Measurements from ENCODE around the gene MAML3.

MAML3 gene

DNA sequence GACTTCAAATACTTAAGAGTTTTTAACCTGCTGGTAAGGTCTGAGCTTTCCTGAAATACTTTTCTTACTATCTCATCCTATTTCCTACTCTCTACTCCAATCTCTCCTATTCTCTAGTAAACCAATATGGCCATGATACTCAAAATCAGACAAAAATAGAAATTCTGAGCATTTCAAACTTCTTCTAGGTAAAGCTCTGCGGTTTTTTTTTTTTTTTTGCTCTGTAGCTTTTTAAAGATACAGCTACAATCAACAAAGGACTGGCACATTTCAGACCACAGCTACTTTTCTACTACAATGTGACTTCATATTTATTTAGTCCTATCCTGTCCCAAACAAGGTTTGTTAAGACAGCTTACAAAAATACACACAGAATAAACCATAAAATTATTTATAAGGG lies 31.1 kb downstream of the MAML3 start:
- no peak for DNase-seq

DNA sequence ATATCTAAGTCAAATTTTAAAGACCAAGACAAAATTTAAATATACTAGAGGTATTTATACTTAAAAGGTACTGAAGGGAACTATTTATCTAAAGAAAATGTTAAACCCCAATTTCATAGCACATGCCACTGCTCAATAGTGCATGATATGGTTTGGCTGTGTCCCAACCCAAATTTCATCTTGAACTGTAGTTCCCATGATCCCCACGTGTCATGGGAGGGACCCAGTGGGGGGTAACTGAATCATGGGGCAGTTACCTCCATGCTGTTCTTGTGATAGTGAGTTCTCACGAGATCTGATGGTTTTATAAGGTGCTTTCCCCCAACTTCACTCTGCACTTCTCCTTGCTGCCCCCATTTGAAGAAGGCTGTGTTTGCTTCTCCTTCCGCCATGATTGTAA lies 32.3 kb downstream of the MAML3 start:
- no peak for DNase-seq

GRCh38 chr4:140118931-140119640 lies 34.9 kb downstream of the MAML3 start:
- DNase-seq = no peak

DNA sequence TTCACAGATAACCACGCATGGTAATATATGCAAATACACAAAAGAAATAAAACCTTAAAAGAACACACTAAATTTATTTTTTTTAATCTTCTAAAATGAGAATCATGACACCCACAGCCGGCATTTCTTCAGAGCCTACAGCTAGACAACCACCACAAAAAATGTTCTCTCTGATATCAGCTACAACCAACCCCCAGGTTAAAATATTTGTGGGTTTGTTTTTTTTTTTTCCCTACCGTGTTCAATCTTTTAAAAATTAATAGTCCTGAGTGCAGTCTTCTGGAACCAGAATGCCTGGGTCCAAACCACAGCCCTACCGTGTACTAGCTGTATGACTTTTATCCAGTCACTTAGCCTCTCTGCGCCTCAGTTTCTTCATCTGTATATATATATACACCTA lies 36.0 kb downstream of the MAML3 start:
- DNase-seq = no peak

- no peak for DNase-seq
Observed at GRCh38 chr4:140116442-140117104, 37.4 kb downstream of the MAML3 start.

DNA sequence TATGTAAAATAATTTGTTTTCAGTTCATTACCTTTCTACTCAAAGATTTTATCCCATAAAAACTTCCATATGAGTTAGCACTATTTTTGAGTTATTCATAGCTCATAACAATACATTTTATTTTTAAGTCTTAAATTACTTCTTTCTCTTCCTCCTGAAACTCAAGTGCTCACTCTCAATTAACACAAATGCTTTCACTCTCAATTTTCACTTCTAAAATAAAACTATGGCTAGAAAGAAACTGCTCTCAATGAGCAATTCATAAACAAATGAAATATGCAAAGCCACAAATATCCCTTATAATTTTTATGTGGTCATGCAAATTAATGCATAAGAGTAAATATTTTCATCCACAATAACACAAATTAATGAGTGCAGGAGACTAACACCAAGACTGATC lies 38.8 kb downstream of the MAML3 start:
- DNase-seq = no peak

DNA sequence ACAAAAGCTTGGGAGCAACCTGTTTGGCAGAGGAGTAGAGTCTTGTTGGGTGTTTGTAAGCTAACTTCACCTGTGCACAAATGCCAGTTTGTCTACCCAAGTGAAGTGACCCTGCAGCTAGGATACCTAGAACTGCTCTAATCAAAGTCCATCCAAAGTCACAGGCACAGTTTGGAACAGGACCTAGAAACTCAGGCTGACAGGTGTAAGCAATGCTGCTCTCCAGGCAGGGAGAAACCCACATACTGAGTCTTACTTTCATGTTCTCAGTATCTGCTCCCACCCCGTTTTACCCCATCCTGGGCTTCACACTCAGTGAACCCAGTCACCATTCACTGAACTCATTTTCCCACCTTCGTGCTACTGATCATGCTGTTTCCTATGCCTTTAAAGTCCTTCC lies 40.3 kb downstream of the MAML3 start:
- DNase-seq = no peak

DNA sequence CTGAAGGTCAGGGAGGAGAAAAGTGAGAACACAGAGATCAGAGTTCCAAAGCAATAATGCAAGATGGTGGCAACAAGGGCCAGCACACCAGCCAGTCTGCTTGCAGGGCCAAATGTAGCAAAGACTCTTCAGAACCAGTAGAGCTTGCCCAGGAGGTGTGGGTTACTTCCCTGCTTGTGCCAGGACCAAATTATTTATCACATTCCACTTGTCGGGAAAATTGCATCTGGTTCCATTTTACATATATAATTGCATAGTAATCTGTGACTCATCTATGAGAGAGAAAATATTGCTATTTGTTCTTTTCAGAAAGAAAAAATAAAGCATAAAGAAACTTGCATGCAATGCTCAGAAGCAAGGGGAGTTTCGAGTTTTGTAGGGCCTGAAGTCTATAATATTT lies 41.4 kb downstream of the MAML3 start:
- DNase-seq = no peak

GRCh38 chr4:140111256-140111655 lies 42.7 kb downstream of the MAML3 start:
- DNase-seq = no peak

GRCh38 chr4:140110542-140111215 lies 43.3 kb downstream of the MAML3 start:
- DNase-seq = no peak

DNA sequence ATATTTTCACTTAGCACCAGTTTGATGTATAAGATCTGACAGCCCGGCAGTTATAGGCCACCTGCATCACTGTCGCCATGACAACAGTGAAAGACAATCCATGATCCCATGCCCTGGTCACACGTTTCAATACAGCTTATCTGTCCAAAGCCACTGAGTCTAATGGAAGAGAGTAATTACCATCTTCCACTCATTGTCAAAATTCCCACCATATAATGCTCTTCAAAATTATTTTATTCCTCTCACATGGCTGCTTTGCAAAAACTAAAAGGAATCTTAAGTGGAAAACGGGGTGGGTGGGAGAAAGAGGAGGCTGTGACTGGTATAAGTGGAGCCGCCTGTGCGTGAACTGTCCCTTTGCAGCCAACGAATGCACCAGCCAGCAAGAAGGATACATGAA lies 44.2 kb downstream of the MAML3 start:
- DNase-seq = no peak

GRCh38 chr4:140109292-140109691 lies 44.7 kb downstream of the MAML3 start:
- DNase-seq = no peak

DNA sequence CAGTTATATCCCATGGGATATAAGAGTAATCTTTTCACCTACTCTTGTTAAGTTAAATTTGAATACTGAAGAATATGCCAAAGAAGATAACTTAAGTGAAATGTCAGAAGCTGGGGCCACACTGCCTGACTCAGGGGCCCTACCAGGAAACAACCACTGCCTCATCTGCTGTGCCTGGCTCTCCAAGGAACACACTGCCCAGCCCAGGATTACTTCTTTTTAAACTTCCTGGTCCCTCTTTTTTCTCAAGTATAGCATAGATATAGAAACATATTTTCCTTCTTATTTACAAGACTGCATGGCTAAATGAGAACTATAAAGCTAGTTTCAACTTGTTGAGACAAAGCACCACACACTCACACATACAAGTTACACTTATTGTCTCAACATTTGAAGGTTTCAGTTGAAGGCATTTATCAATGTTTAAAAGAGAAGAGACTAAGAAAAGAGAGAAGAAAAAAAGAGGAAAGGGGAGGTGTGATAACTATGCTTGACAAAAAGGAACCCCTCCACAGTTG lies 45.2 kb downstream of the MAML3 start:
- DNase-seq = no peak

DNA sequence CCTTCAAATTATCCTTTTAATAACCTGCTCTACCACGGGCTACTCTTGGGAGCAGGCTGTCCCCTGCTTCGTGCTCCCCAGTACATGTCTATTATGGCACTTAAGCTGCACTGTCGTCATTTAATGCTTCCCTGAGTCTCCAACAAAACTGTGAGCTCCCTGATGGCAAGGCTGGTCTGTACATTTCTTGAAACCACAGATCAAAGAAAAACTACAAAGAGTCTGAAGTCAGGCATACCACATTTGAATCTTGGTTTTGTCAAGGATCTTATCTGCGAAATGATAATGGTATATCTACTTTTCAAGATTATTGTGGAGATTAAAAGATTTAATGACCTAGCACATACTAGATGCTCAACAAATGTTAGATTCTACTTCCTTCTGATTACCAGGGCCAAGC lies 45.7 kb downstream of the MAML3 start:
- no peak for DNase-seq

GRCh38 chr4:140106289-140106844 lies 47.6 kb downstream of the MAML3 start:
- DNase-seq = no peak

DNA sequence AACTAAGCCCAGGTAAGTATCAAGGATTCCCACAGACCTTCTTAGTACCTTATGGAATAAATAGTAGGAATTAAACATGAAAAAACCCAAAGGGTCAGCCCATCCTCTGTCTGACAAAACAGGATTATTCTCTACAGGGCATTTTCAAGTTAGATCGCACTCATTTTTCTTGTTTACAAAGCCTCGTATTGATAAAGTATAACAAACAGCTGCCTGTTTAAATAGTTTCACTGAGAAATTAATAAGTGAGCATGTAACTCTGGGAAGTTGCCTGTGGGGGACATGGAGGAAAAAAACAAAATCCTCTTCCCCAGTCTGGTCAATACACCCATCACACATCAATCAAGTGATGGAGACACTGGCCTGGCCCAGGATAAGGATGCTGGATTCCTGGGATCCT lies 48.5 kb downstream of the MAML3 start:
- DNase-seq = no peak

- DNase-seq = no peak
Observed at GRCh38 chr4:140103676-140104075, 50.3 kb downstream of the MAML3 start.

GRCh38 chr4:140102421-140102820 lies 51.6 kb downstream of the MAML3 start:
- no peak for DNase-seq

DNA sequence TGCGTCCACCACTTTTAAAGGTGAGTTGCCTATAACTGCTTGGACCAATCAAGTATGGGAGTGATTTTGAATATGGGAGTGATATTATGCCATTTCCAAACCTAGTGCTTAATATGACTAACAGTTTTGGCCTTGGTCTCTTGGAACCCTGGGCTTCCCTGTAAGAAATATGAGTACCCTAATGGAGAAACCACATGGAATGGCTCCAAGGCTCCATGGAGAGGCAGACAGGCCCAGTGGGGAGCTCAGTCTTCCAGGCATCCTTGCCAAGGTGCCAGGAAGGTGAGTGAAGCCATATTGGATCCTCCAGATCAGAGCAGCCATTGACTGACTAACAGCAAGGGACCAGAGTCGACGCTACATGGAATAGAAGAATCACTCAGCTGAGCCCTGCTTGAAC lies 53.2 kb downstream of the MAML3 start:
- DNase-seq = no peak

GRCh38 chr4:140099983-140100382 lies 54.0 kb downstream of the MAML3 start:
- DNase-seq = no peak

DNA sequence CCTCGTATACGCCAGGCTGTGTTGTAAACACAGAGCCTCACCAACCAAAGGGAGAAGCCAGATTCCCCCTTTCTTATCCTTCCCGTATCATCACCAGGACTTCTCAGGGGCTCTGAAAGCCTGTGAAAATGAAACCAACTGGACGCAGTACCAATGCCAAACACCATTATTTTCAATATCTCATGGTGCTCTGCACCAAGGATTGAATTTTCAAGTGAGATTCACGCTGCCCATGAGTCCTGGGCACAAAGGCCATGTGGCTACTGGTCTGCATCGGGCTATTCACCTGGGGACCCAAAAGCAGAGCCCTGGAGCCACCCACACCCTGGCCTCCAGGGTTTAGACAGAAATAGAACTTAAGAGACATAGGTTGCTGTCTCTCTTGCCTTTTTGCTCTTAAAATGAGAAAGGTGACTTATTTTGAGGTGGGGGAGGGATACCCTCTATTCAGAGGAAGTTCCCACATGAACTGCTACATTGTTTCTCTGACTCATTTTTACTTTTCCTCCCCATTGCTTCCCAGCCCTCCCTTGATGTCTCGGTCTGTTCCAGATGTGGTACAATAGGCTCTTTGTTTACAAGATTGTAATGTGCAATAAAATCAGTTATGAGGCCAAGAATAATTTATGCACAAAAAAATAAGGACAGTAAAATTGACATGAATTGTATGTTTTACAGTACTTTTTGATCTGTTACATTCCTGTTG lies 55.4 kb downstream of the MAML3 start:
- no peak for DNase-seq

- no peak for DNase-seq
Observed at GRCh38 chr4:140097572-140097971, 56.4 kb downstream of the MAML3 start.

- DNase-seq = no peak
Observed at GRCh38 chr4:140096921-140097320, 57.1 kb downstream of the MAML3 start.
